GM06990 (cell line): ENCODE measurements around the gene NFIL3.

Experiments used
- DNase-seq: peaks from one replicate; pipeline ENCODE4 v3.0.0-alpha.2; 2011; ENCODE audit not compliant: insufficient read length; ENCODE audit errors: extremely low read depth
- H3K27me3 ChIP-seq: replicated peaks from 2 replicates; pipeline ENCODE4 v1.6.0; 2011; ENCODE audit warnings: low read length; ENCODE audit not compliant: control insufficient read depth, insufficient read depth
- H3K36me3 ChIP-seq: 2 replicates; pipeline ENCODE4 v1.5.1; 2011; ENCODE audit warnings: low read length; ENCODE audit not compliant: control insufficient read depth, insufficient read depth
- H3K4me3 ChIP-seq: replicated peaks from 2 replicates; pipeline ENCODE4 v1.5.1; 2011; ENCODE audit warnings: low read depth, mild to moderate bottlenecking, control low read depth, low read length
- TF ChIP-seq, protein P1 (sequence below): IDR thresholded peaks from 2 replicates; pipeline ENCODE4 v1.5.1; 2011; ENCODE audit warnings: low read length, control low read depth, mild to moderate bottlenecking, inconsistent platforms; ENCODE audit not compliant: insufficient read depth, poor library complexity, severe bottlenecking

The NFIL3 gene

DNA sequence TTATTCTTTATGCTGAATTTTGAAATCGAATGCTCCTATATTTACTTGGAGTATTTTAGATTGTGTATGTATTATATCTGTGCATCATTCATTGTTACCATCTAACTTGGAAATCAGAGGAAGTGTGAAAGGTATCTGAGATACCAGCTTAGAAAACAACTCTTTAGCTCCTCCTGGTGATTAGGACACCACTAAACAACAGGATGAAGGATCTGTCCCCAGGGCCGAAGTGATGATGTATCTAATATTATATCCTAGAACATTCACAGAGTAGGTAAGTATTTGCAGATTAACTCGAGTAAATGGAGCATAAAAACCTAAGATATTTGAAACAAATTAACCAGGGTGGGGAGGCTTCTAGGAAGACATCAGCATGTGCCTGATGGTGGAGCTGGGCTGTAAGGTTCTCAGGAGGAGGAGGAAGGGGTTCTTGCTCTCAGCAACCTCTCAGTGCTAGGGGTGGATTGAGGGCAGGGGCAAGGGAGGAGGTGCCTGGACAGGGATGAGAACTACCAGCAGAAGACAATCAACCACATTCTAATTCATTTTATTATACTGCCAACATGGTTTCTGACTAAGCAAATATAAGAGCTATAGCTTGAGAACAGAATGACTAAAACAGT lies 2.6 kb upstream of the NFIL3 start:
- Histone ChIP-seq H3K36me3 (no peaks in the 10 kb centered on the region), H3K27me3 (peaks cover 2% of the 10 kb centered on the region), H3K4me3 (no peak overlapping the region)
- no peak for DNase-seq
- TF ChIP-seq, protein P1, sequence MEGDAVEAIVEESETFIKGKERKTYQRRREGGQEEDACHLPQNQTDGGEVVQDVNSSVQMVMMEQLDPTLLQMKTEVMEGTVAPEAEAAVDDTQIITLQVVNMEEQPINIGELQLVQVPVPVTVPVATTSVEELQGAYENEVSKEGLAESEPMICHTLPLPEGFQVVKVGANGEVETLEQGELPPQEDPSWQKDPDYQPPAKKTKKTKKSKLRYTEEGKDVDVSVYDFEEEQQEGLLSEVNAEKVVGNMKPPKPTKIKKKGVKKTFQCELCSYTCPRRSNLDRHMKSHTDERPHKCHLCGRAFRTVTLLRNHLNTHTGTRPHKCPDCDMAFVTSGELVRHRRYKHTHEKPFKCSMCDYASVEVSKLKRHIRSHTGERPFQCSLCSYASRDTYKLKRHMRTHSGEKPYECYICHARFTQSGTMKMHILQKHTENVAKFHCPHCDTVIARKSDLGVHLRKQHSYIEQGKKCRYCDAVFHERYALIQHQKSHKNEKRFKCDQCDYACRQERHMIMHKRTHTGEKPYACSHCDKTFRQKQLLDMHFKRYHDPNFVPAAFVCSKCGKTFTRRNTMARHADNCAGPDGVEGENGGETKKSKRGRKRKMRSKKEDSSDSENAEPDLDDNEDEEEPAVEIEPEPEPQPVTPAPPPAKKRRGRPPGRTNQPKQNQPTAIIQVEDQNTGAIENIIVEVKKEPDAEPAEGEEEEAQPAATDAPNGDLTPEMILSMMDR: peak; percentile 66

DNA sequence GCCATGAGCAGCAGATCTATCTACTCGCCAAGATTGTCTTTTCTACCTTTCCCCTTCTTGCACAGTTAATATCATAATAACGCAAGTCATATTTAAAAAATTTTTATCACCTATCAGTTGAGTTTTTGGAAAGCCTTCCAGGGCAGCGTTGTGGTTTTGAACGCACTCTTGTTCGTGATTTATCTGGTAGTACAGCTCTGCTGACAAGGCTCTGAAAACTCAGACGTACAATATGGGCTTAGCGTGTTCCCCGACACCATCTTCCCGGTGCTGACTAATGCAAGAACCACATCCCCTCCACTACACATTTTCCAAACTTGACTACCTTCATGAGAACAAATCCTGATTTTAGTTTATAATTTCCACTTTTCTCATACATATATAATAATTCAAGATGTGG lies 1.6 kb upstream of the NFIL3 start:
- Histone ChIP-seq H3K27me3 (peaks cover 2% of the 10 kb centered on the region), H3K36me3 (no peaks in the 10 kb centered on the region), H3K4me3 (no peak overlapping the region)
- no peak for DNase-seq
- TF ChIP-seq, protein P1: no peak

DNA sequence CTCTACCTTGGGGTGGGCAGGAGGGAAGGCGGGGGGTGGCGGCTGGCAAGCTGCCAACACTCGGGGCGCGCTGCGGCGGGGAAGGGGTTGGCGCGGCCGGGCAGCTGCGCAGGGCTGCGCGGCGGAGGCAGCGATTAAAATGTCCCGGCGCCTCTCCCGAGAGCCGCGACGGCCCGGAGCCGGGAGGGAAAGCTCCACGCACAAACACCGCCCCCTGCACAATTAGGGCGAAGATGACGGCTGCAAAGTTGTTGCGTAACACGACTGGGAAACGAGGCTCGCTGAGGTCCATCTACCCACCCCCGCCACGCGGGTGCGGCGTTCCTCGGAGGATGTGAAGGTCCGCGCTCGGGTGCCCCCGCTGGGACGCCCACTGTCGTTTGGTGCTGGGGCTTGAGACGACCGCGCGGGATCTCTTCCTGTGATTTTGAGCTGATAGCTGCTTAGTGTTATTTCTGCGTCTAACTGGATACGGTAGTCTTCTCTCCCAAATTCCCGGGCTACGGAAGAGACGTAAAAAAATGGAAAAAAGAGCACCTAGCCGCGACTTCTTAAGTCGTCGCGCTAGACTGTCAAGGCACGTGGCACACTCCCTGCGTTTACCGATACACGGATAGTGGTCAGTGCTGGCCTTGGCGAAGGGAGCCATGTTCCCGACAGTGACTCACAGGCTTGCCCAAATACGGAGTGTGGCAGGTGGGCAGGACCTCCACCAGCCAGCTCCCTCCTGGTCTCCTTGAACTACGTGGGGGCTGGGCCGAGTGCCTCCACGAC lies 958 bp upstream of the NFIL3 start:
- no peaks in the 10 kb centered on the region for H3K36me3 ChIP-seq
- H3K27me3 ChIP-seq: peaks cover 2% of the 10 kb centered on the region
- peak; percentile 41 for DNase-seq
- peak overlapping the region; percentile 62 for H3K4me3 ChIP-seq
- TF ChIP-seq, protein P1: peak; percentile 2

DNA sequence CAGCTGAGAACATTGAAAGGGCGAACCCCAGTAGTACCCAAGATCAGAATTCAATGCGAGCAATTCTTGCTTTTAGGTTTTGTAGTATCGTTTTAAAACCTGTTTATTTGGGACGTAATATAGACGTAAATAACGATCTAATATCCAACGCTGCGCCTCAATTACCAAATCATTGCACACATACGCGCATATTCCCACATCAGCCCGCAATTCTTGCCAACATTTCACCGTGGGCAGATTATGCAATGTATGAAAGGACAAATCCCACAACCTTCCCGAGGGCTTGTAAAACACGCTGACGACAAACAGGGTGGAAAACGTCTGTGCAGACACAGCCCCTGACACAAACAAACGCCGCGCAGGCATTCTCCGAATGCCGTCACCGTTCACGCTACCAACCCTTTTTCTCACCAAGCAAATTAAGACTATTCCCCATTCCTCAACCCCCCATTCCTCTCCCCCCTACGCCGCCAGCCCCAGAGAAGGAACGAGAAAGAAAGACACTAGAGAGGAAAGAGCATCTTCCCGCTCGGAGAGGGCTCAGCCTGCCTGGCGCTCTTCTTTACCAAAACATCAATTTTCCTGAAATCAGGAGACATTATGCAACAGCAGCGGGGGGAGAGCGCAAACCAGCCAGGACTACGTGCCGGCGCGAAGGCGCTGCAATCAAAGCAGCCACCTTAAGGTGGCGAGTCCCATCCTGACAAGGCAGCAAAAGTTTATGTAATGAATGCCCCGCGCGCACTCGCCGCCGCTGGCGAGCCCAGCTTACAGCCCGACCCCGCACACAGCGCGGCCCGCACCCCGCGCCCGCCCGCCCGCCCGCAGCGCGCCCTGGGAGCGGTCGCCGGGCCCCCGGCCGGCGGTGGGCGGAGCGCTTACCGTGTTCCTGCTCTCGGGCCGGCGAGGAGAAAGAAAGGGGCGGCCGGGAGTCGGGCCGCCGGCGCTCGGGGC lies 597 bp downstream of the NFIL3 start:
- DNase-seq: peak; percentile 56
- TF ChIP-seq, protein P1: peak; percentile 39
- Histone ChIP-seq H3K36me3 (no peaks in the 10 kb centered on the region), H3K4me3 (peak overlapping the region; percentile 55), H3K27me3 (peaks cover 2% of the 10 kb centered on the region)

DNA sequence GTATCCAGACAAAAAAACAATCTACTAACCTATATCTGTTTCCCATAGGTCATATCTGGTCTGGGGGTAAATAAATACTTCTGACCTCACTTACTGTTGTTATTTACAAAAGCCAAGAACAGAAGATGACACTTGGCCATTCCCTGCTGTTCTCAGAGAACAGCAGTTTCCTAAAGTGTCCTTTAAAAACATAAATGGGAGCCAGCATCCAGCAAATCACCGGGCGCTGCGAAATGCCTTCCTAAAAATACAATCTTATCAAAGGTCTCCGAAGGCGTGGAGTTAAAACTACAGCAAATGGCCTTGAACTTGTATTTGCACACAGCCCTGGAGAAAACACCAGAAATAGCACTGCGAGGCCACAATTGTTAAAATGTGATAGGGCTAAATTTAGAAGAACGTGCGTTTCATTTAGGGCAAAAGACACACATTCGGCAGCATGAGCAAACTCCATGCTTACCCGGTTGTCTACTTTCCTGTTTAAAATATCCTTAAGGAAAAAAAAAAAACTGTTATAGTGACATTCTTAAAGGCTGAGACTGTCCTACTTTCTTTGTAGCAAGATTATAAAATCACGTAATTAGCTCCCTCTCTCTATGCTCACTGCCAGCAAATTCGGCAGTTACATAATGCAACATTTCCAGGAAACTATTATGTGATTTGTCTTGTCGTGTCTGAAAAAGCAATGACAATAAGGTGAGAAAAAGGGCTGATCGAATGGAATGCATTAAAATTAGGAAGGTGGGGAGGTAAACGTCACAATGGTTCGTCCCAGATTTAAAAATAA lies 1.5 kb downstream of the NFIL3 start:
- H3K36me3 ChIP-seq: no peaks in the 10 kb centered on the region
- no peak for DNase-seq
- TF ChIP-seq, protein P1: no peak
- peaks cover 2% of the 10 kb centered on the region for H3K27me3 ChIP-seq
- peak overlapping the region; percentile 55 for H3K4me3 ChIP-seq
